ENCODE data around the gene PLEKHA4.
"Not testable (repeated sequence)": the region's sequence is repeated elsewhere in the genome, so short reads cannot be mapped to it uniquely, and the experiment has no call there.

Gene PLEKHA4

GRCh38 chr19:48856921-48857320 is 11.5 kb downstream of the PLEKHA4 start:
- no peak for DNase-seq (ENCODE audit: low read depth)
- H3K9me3 ChIP-seq (ENCODE audit: control insufficient read depth, low read length): no peaks in the 10 kb centered on the region
- H3K27me3 ChIP-seq (replicated peaks; ENCODE audit: control insufficient read depth, insufficient read depth, low read length): no peaks in the 10 kb centered on the region
- no peak overlapping the region for H3K9ac ChIP-seq (ENCODE audit: low read length)
- H3K36me3 ChIP-seq (ENCODE audit: control insufficient read depth, insufficient read depth, low read length, severe bottlenecking): peaks cover 33% of the 10 kb centered on the region
- no peaks in the 10 kb centered on the region for H3K4me1 ChIP-seq (ENCODE audit: control insufficient read depth, insufficient read depth, low read length)
- H3K4me3 ChIP-seq (ENCODE audit: low read length): no peak overlapping the region

- Histone ChIP-seq H3K9me3 (ENCODE audit: control insufficient read depth, low read length) (no peaks in the 10 kb centered on the region), H3K36me3 (ENCODE audit: control insufficient read depth, insufficient read depth, low read length, severe bottlenecking) (peaks cover 26% of the 10 kb centered on the region), H3K9ac (ENCODE audit: low read length) (no peak overlapping the region), H3K27me3 (replicated peaks; ENCODE audit: control insufficient read depth, insufficient read depth, low read length) (no peaks in the 10 kb centered on the region), H3K4me1 (ENCODE audit: control insufficient read depth, insufficient read depth, low read length) (no peaks in the 10 kb centered on the region), H3K4me3 (ENCODE audit: low read length) (no peak overlapping the region)
- no peak for DNase-seq (ENCODE audit: low read depth)
These were observed 14.3 kb downstream of the PLEKHA4 start for GRCh38 chr19:48854103-48854502.

DNA sequence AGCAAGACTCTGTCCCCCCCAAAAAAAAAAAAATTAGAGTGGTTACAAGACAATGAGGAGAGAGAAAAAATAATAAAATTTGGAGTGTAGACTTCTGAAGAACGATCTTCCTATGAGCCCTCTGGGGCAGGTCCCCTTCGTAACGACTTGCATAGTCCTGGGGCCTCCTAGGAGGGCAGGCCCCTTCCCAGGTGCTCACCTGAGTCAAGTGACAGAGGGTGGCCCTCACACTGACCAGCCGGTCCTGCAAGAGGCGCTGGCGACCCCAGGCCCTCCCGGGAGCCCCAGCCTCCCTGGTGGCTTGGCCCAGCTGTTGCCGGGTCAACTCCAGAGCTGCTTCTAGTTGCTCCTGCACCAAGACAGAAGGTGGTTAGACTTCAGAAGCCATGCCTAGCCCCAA is 14.9 kb downstream of the PLEKHA4 start:
- no peaks in the 10 kb centered on the region for H3K4me1 ChIP-seq (ENCODE audit: control insufficient read depth, insufficient read depth, low read length)
- no peak for DNase-seq (ENCODE audit: low read depth)
- H3K27me3 ChIP-seq (replicated peaks; ENCODE audit: control insufficient read depth, insufficient read depth, low read length): no peaks in the 10 kb centered on the region
- H3K9ac ChIP-seq (ENCODE audit: low read length): no peak overlapping the region
- H3K36me3 ChIP-seq (ENCODE audit: control insufficient read depth, insufficient read depth, low read length, severe bottlenecking): peaks cover 26% of the 10 kb centered on the region
- H3K9me3 ChIP-seq (ENCODE audit: control insufficient read depth, low read length): no peaks in the 10 kb centered on the region
- no peak overlapping the region for H3K4me3 ChIP-seq (ENCODE audit: low read length)

DNA sequence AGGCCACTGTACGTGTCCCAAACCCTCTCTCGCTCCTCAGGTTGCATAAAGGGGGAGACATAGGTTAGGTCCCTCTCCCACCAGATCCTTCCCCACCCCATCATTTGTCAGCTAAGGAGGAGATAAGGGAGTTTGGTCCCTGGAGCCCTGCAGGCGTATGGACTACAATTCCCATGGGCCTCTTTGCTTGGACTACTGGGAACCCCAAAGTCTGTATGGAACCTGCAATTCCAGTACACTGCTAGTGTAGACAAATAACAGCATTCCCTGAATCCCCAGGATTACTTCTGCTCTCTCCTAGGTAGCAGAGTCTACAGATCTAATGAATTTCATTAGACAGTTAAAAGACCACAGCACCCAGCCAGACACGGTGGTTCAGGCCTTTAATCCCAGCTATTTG is 16.1 kb downstream of the PLEKHA4 start:
- peaks cover 26% of the 10 kb centered on the region for H3K36me3 ChIP-seq (ENCODE audit: control insufficient read depth, insufficient read depth, low read length, severe bottlenecking)
- H3K4me1 ChIP-seq (ENCODE audit: control insufficient read depth, insufficient read depth, low read length): no peaks in the 10 kb centered on the region
- no peaks in the 10 kb centered on the region for H3K9me3 ChIP-seq (ENCODE audit: control insufficient read depth, low read length)
- DNase-seq (ENCODE audit: low read depth): no peak
- no peaks in the 10 kb centered on the region for H3K27me3 ChIP-seq (replicated peaks; ENCODE audit: control insufficient read depth, insufficient read depth, low read length)
- no peak overlapping the region for H3K4me3 ChIP-seq (ENCODE audit: low read length)
- H3K9ac ChIP-seq (ENCODE audit: low read length): no peak overlapping the region

DNA sequence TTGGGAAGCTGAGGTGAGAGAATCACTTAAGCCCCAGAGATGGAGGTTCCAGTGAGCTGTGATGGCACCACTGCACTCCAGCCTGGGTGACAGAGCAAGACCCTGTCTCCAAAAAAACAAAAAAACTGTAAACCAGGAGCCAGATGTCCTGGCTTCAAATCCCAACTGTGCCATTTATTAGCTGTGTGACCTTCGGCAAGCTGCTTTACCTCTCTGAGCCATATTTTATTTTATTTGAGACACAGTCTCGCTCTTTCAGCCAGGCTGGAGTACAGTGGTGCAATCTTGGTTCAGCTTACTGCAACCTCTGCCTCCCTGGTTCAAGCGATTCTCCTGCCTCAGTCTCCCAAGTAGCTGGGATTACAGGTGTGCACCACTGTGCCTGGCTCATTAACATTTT is 21.8 kb downstream of the PLEKHA4 start:
- peaks cover 42% of the 10 kb centered on the region for H3K36me3 ChIP-seq (ENCODE audit: control insufficient read depth, insufficient read depth, low read length, severe bottlenecking)
- not testable (repeated sequence) for H3K9ac ChIP-seq (ENCODE audit: low read length); H3K9me3 ChIP-seq (ENCODE audit: control insufficient read depth, low read length); H3K4me3 ChIP-seq (ENCODE audit: low read length); DNase-seq (ENCODE audit: low read depth); H3K4me1 ChIP-seq (ENCODE audit: control insufficient read depth, insufficient read depth, low read length); H3K27me3 ChIP-seq (replicated peaks; ENCODE audit: control insufficient read depth, insufficient read depth, low read length)

- no peak overlapping the region for H3K4me3 ChIP-seq (ENCODE audit: low read length)
These were observed 23.0 kb downstream of the PLEKHA4 start for GRCh38 chr19:48845384-48845783.

GRCh38 chr19:48844472-48844871 is 23.9 kb downstream of the PLEKHA4 start:
- DNase-seq (ENCODE audit: low read depth): peak; percentile 41
- H3K4me1 ChIP-seq (ENCODE audit: control insufficient read depth, insufficient read depth, low read length): no peaks in the 10 kb centered on the region
- no peak overlapping the region for H3K4me3 ChIP-seq (ENCODE audit: low read length)
- H3K9me3 ChIP-seq (ENCODE audit: control insufficient read depth, low read length): no peaks in the 10 kb centered on the region
- no peak overlapping the region for H3K9ac ChIP-seq (ENCODE audit: low read length)
- H3K36me3 ChIP-seq (ENCODE audit: control insufficient read depth, insufficient read depth, low read length, severe bottlenecking): peaks cover 42% of the 10 kb centered on the region
- no peaks in the 10 kb centered on the region for H3K27me3 ChIP-seq (replicated peaks; ENCODE audit: control insufficient read depth, insufficient read depth, low read length)

More at GRCh38 chr19:48845384-48845783, 23.0 kb downstream of the PLEKHA4 start:
- H3K9ac ChIP-seq (ENCODE audit: low read length): no peak overlapping the region
- no peaks in the 10 kb centered on the region for H3K4me1 ChIP-seq (ENCODE audit: control insufficient read depth, insufficient read depth, low read length)
- peaks cover 40% of the 10 kb centered on the region for H3K36me3 ChIP-seq (ENCODE audit: control insufficient read depth, insufficient read depth, low read length, severe bottlenecking)
- H3K27me3 ChIP-seq (replicated peaks; ENCODE audit: control insufficient read depth, insufficient read depth, low read length): no peaks in the 10 kb centered on the region
- DNase-seq (ENCODE audit: low read depth): no peak
- no peaks in the 10 kb centered on the region for H3K9me3 ChIP-seq (ENCODE audit: control insufficient read depth, low read length)

GRCh38 chr19:48842789-48843162 is 25.6 kb downstream of the PLEKHA4 start:
- no peaks in the 10 kb centered on the region for H3K9me3 ChIP-seq (ENCODE audit: control insufficient read depth, low read length)
- DNase-seq (ENCODE audit: low read depth): peak; percentile 81

DNA sequence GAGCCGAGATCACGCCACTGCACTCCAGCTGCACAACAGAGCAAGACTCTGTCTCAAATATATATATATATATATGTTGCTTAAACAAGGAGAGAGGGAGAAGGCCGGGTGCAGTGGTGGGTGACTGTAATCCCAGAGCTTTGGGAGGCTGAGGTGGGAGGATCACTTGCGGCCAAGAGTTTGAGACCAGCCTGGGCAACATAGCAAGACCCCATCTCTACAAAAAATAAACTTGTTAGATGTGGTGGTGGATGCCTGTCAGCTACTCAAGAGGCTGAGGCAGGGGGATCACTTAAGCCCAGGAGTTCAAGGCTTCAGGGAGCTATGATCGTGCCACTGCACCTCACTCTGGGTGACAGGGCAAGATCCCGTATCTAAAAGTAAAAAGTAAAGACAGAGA is 26.8 kb downstream of the PLEKHA4 start:
- no peak for DNase-seq (ENCODE audit: low read depth)
- Histone ChIP-seq H3K4me1 (ENCODE audit: control insufficient read depth, insufficient read depth, low read length) (peaks cover 7% of the 10 kb centered on the region), H3K36me3 (ENCODE audit: control insufficient read depth, insufficient read depth, low read length, severe bottlenecking) (peaks cover 26% of the 10 kb centered on the region), H3K27me3 (replicated peaks; ENCODE audit: control insufficient read depth, insufficient read depth, low read length) (no peaks in the 10 kb centered on the region), H3K4me3 (ENCODE audit: low read length) (no peak overlapping the region), H3K9ac (ENCODE audit: low read length) (no peak overlapping the region), H3K9me3 (ENCODE audit: control insufficient read depth, low read length) (no peaks in the 10 kb centered on the region)

More at GRCh38 chr19:48842789-48843162, 25.6 kb downstream of the PLEKHA4 start:
- Histone ChIP-seq H3K27me3 (replicated peaks; ENCODE audit: control insufficient read depth, insufficient read depth, low read length) (no peaks in the 10 kb centered on the region), H3K36me3 (ENCODE audit: control insufficient read depth, insufficient read depth, low read length, severe bottlenecking) (peaks cover 38% of the 10 kb centered on the region), H3K4me1 (ENCODE audit: control insufficient read depth, insufficient read depth, low read length) (no peaks in the 10 kb centered on the region), H3K9ac (ENCODE audit: low read length) (no peak overlapping the region), H3K4me3 (ENCODE audit: low read length) (no peak overlapping the region)

DNA sequence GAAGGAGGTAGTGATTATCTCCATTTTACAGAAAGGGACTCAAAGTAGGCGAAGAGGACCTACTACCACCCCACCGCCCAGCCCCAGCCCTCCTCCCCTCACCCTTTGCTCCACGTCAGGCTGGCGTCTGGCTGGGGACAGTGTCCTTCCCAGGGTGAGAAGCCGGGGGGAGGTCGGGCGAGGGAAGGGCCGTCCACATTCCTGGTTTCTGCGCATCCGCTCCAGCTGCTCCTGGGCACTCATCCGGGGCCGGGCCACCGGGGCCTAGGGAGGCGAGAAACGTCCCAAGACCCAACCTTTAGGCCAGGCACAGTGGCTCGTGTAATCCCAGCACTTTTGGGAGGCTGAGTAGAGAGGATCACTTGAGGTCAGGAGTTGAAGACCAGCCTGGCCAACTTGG is 27.4 kb downstream of the PLEKHA4 start:
- Histone ChIP-seq H3K36me3 (ENCODE audit: control insufficient read depth, insufficient read depth, low read length, severe bottlenecking) (peaks cover 20% of the 10 kb centered on the region), H3K27me3 (replicated peaks; ENCODE audit: control insufficient read depth, insufficient read depth, low read length) (no peaks in the 10 kb centered on the region), H3K9me3 (ENCODE audit: control insufficient read depth, low read length) (no peaks in the 10 kb centered on the region), H3K4me3 (ENCODE audit: low read length) (no peak overlapping the region), H3K4me1 (ENCODE audit: control insufficient read depth, insufficient read depth, low read length) (peaks cover 11% of the 10 kb centered on the region), H3K9ac (ENCODE audit: low read length) (no peak overlapping the region)
- no peak for DNase-seq (ENCODE audit: low read depth)

- H3K4me1 ChIP-seq (ENCODE audit: control insufficient read depth, insufficient read depth, low read length): peaks cover 14% of the 10 kb centered on the region
- no peak overlapping the region for H3K4me3 ChIP-seq (ENCODE audit: low read length)
- no peak for DNase-seq (ENCODE audit: low read depth)
- H3K36me3 ChIP-seq (ENCODE audit: control insufficient read depth, insufficient read depth, low read length, severe bottlenecking): peaks cover 17% of the 10 kb centered on the region
- no peak overlapping the region for H3K9ac ChIP-seq (ENCODE audit: low read length)
- H3K27me3 ChIP-seq (replicated peaks; ENCODE audit: control insufficient read depth, insufficient read depth, low read length): no peaks in the 10 kb centered on the region
- H3K9me3 ChIP-seq (ENCODE audit: control insufficient read depth, low read length): no peaks in the 10 kb centered on the region
These were observed 30.7 kb downstream of the PLEKHA4 start for GRCh38 chr19:48837687-48838086.

DNA sequence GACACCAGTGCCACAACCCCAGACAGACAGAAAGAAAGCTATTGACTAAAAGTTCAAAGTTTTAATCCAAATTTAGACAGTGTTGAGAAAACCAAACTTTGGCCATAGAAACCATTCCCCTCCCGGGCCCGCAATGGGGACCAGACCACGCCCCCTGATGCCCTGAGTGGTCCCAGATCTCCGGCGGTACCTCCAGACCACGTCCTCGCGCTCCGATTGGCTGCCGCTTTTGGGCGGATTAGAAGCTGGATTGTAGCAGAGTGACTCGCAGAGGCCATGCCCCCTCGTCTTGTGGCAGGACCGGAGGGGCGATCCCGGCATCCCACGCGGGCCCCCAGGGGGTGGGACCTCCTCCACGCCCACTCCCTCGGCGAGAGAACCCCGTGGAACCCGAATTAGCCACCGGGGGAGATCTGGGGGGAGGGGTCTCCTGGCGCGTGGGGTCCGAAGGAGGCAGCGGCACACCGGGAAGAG is 31.3 kb downstream of the PLEKHA4 start:
- peaks cover 14% of the 10 kb centered on the region for H3K4me1 ChIP-seq (ENCODE audit: control insufficient read depth, insufficient read depth, low read length)
- peak; percentile 94 for DNase-seq (ENCODE audit: low read depth)
- H3K36me3 ChIP-seq (ENCODE audit: control insufficient read depth, insufficient read depth, low read length, severe bottlenecking): peaks cover 20% of the 10 kb centered on the region
- H3K9ac ChIP-seq (ENCODE audit: low read length): peak overlapping the region; percentile 77
- no peaks in the 10 kb centered on the region for H3K9me3 ChIP-seq (ENCODE audit: control insufficient read depth, low read length)
- H3K4me3 ChIP-seq (ENCODE audit: low read length): peak overlapping the region; percentile 72
- no peaks in the 10 kb centered on the region for H3K27me3 ChIP-seq (replicated peaks; ENCODE audit: control insufficient read depth, insufficient read depth, low read length)

Measured in adipocyte (in vitro differentiated cells).